Astrocyte (in vitro differentiated cells and primary cell): ENCODE results near the gene LINGO4. TPM values are rescaled to one million over a fixed set of nuclear protein-coding genes. Genes with fewer than 3 reads are reported as not detected.

Experiments used
- DNase-seq: peaks from one replicate; pipeline ENCODE4 v3.0.0-alpha.2; 2010; ENCODE audit warnings: low read depth
- FAIRE-seq: peaks from 2 replicates; lab custom pipeline; 2011; peaks lifted over from hg19 to GRCh38; lab: Jason Lieb, UNC
- H2AFZ ChIP-seq: 2 replicates; pipeline ENCODE4 v1.6.0; 2012; ENCODE audit warnings: low read depth, low read length, inconsistent platforms
- H3K27ac ChIP-seq: 2 replicates; pipeline ENCODE4 v1.5.1; 2011; ENCODE audit warnings: low read depth, low read length, inconsistent platforms
- H3K27me3 ChIP-seq: 2 replicates; pipeline ENCODE4 v1.6.0; 2011; ENCODE audit warnings: low read length, inconsistent platforms; ENCODE audit not compliant: insufficient read depth
- H3K36me3 ChIP-seq: 2 replicates; pipeline ENCODE4 v1.5.1; 2011; ENCODE audit warnings: low read length, inconsistent platforms; ENCODE audit not compliant: insufficient read depth
- H3K4me1 ChIP-seq: 2 replicates; pipeline ENCODE4 v1.5.1; 2011; ENCODE audit warnings: low read length, inconsistent platforms; ENCODE audit not compliant: insufficient read depth
- H3K4me2 ChIP-seq: 2 replicates; pipeline ENCODE4 v1.6.0; 2012; ENCODE audit warnings: low read length, inconsistent platforms
- H3K4me3 ChIP-seq: 2 replicates; pipeline ENCODE4 v1.5.1; 2011; ENCODE audit warnings: low read depth, mild to moderate bottlenecking, low read length, inconsistent platforms; ENCODE audit not compliant: insufficient read depth
- H3K79me2 ChIP-seq: 2 replicates; pipeline ENCODE4 v1.6.0; 2012; ENCODE audit warnings: mild to moderate bottlenecking, low read length, inconsistent platforms; ENCODE audit not compliant: insufficient read depth
- H3K9ac ChIP-seq: 2 replicates; pipeline ENCODE4 v1.6.0; 2012; ENCODE audit warnings: mild to moderate bottlenecking, low read length, inconsistent platforms
- H3K9me3 ChIP-seq: 2 replicates; pipeline ENCODE4 v1.5.1; 2012; ENCODE audit warnings: low read depth, mild to moderate bottlenecking, low read length, inconsistent platforms; ENCODE audit not compliant: insufficient read depth
- H4K20me1 ChIP-seq: 2 replicates; pipeline ENCODE4 v1.6.0; 2012; ENCODE audit warnings: low read length, inconsistent platforms; ENCODE audit not compliant: insufficient read depth
- H3K27ac Mint-ChIP-seq: one replicate; pipeline ENCODE4 v1.8.0; 2021; ENCODE audit warnings: mild to moderate bottlenecking, mixed read lengths; ENCODE audit not compliant: unreplicated experiment
- H3K27me3 Mint-ChIP-seq: one replicate; pipeline ENCODE4 v1.8.0; 2021; ENCODE audit warnings: low read depth, mixed read lengths; ENCODE audit not compliant: unreplicated experiment
- H3K36me3 Mint-ChIP-seq: one replicate; pipeline ENCODE4 v1.8.0; 2021; ENCODE audit warnings: low read depth, mixed read lengths; ENCODE audit not compliant: unreplicated experiment
- H3K4me1 Mint-ChIP-seq: one replicate; pipeline ENCODE4 v1.8.0; 2021; ENCODE audit warnings: low read depth, mixed read lengths; ENCODE audit not compliant: unreplicated experiment
- H3K4me3 Mint-ChIP-seq: one replicate; pipeline ENCODE4 v1.8.0; 2021; ENCODE audit warnings: mild to moderate bottlenecking, moderate library complexity, mixed read lengths; ENCODE audit not compliant: unreplicated experiment
- H3K9me3 Mint-ChIP-seq: one replicate; pipeline ENCODE4 v1.8.0; 2021; ENCODE audit warnings: mild to moderate bottlenecking, mixed read lengths; ENCODE audit not compliant: unreplicated experiment
- EZH2 ChIP-seq: IDR thresholded peaks from 2 replicates; pipeline ENCODE4 v1.6.1; 2012; ENCODE audit warnings: mild to moderate bottlenecking, low read length, inconsistent platforms; ENCODE audit not compliant: insufficient read depth
- total RNA-seq: library from RNA; stranded (reverse); gene quantifications from 2 replicates; pipeline ENCODE4 v1.2.1, GENCODE V29; 2021
- TF ChIP-seq, protein P1 (sequence below): IDR thresholded peaks from 2 replicates; pipeline ENCODE4 v1.5.1; 2011; ENCODE audit warnings: low read depth, mild to moderate bottlenecking, inconsistent platforms, low read length, moderate library complexity; ENCODE audit not compliant: insufficient read depth

Gene LINGO4
- total RNA-seq, 1 donor from 2014 or later, result not detected

- peaks cover 42% of the 10 kb centered on the region for H3K27me3 Mint-ChIP-seq
- FAIRE-seq, result no peak
These were observed 44.7 kb upstream of the LINGO4 start for GRCh38 chr1:151849871-151850270.

DNA sequence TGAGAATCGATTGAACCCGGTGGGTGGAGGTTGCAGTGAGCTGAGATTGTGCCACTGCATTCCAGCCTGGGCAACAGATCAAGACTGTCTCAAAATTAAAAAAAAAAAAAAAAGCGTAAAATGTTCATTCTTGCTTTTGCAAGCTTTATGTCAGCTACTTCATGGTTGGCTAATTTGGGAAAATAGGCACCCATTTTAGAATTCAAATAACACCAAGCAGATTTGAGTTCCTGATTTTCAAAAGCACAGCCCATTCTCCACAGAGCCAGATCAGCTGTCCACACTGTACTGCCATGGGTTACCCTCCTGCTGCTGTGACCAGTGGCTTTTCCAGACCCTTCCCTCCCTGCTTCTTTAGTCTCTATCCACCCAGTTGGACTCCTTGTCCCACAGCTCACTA, 43.9 kb upstream of the LINGO4 start:
- Mint-ChIP-seq H3K9me3 (no peaks in the 10 kb centered on the region), H3K4me1 (peaks cover 12% of the 10 kb centered on the region), H3K27me3 (peaks cover 47% of the 10 kb centered on the region), H3K27ac (no peak overlapping the region), H3K36me3 (no peaks in the 10 kb centered on the region), H3K4me3 (no peak overlapping the region)
- H3K36me3 ChIP-seq, result no peaks in the 10 kb centered on the region
- no peak overlapping the region for H3K4me2 ChIP-seq
- H3K4me3 ChIP-seq, result no peak overlapping the region
- H3K27ac ChIP-seq, result no peak overlapping the region
- no peak for DNase-seq
- TF ChIP-seq, protein P1, sequence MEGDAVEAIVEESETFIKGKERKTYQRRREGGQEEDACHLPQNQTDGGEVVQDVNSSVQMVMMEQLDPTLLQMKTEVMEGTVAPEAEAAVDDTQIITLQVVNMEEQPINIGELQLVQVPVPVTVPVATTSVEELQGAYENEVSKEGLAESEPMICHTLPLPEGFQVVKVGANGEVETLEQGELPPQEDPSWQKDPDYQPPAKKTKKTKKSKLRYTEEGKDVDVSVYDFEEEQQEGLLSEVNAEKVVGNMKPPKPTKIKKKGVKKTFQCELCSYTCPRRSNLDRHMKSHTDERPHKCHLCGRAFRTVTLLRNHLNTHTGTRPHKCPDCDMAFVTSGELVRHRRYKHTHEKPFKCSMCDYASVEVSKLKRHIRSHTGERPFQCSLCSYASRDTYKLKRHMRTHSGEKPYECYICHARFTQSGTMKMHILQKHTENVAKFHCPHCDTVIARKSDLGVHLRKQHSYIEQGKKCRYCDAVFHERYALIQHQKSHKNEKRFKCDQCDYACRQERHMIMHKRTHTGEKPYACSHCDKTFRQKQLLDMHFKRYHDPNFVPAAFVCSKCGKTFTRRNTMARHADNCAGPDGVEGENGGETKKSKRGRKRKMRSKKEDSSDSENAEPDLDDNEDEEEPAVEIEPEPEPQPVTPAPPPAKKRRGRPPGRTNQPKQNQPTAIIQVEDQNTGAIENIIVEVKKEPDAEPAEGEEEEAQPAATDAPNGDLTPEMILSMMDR, result no peak
- TF ChIP-seq EZH2, result no peak
- no peak for FAIRE-seq
- no peak overlapping the region for H3K9ac ChIP-seq
- H2AFZ ChIP-seq, result no peak overlapping the region
- peaks cover 28% of the 10 kb centered on the region for H3K27me3 ChIP-seq
- H3K79me2 ChIP-seq, result no peaks in the 10 kb centered on the region
- peaks cover 7% of the 10 kb centered on the region for H3K4me1 ChIP-seq
- no peaks in the 10 kb centered on the region for H4K20me1 ChIP-seq
- H3K9me3 ChIP-seq, result no peaks in the 10 kb centered on the region

More at GRCh38 chr1:151849871-151850270, 44.7 kb upstream of the LINGO4 start:
- Histone ChIP-seq H2AFZ (no peak overlapping the region), H3K9me3 (no peaks in the 10 kb centered on the region), H3K79me2 (no peaks in the 10 kb centered on the region), H3K4me2 (no peak overlapping the region), H3K4me1 (peaks cover 7% of the 10 kb centered on the region), H3K4me3 (no peak overlapping the region), H3K27me3 (peaks cover 28% of the 10 kb centered on the region), H3K36me3 (no peaks in the 10 kb centered on the region), H4K20me1 (no peaks in the 10 kb centered on the region), H3K9ac (no peak overlapping the region), H3K27ac (no peak overlapping the region)
- TF ChIP-seq EZH2, result no peak
- TF ChIP-seq, protein P1, result no peak
- Mint-ChIP-seq H3K27ac (no peak overlapping the region), H3K4me3 (no peak overlapping the region), H3K4me1 (peaks cover 12% of the 10 kb centered on the region), H3K36me3 (no peaks in the 10 kb centered on the region), H3K9me3 (no peaks in the 10 kb centered on the region)
- no peak for DNase-seq

DNA sequence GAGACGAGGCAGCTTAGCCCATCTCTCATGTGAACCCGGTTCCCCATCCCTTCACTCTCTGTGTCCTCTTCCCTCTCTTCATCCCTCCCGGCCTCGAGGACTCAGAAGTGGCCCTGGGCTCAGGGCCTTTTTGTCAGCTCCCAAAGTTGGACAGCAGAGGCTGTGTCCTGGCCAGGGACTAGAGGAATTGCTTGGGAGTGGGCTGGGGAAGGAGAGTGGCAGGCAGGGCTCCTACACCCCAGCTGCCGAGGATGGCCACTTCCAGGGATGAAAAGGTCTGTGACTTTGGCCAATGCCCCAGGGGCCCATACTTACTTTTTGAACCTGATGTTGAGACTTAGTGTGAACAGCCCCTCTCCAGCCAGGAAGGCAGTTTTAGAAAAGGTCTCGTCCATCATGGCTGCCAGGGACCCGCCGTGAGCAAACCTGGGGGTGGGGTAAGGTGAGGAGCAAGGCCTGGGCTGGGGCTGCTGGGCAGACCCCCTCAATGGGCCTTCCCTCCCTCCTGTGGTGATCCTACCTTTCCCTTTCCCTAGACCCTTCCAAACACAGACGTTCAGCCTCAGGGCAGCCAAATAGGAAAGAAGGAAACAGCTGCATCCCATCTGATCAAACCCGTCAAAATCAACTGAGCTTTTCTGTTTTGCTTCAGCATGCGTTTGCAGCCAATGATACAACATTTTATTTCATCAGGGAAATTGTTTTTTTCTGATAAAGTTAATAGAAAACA, 42.8 kb upstream of the LINGO4 start:
- Mint-ChIP-seq H3K4me1 (peaks cover 12% of the 10 kb centered on the region), H3K9me3 (no peaks in the 10 kb centered on the region), H3K27ac (no peak overlapping the region), H3K27me3 (peaks cover 45% of the 10 kb centered on the region), H3K4me3 (no peak overlapping the region), H3K36me3 (no peaks in the 10 kb centered on the region)
- Histone ChIP-seq H2AFZ (no peak overlapping the region), H3K36me3 (no peaks in the 10 kb centered on the region), H3K9me3 (no peaks in the 10 kb centered on the region), H3K27ac (no peak overlapping the region), H3K4me3 (no peak overlapping the region), H3K79me2 (no peaks in the 10 kb centered on the region), H3K4me1 (peaks cover 7% of the 10 kb centered on the region), H3K27me3 (peaks cover 28% of the 10 kb centered on the region), H4K20me1 (no peaks in the 10 kb centered on the region), H3K4me2 (no peak overlapping the region), H3K9ac (no peak overlapping the region)
- no peak for FAIRE-seq
- no peak for DNase-seq
- TF ChIP-seq, protein P1, result no peak
- TF ChIP-seq EZH2, result no peak
